NK-92 treated with Interleukin-12 subunit alpha and Interleukin-12 subunit beta, amount 100 ng/mL, for 24 hours (cell line): ENCODE results near the gene ZSWIM9.

Experiments
- DNase-seq: peaks from one replicate; lab custom pipeline; 2025; lab: John Stamatoyannopoulos, UW

Gene ZSWIM9

GRCh38 chr19:48175578-48175977 lies 5.1 kb downstream of the ZSWIM9 start:
- no peak for DNase-seq

- no peak for DNase-seq
Measured at GRCh38 chr19:48176226-48176625, 5.7 kb downstream of the ZSWIM9 start.

GRCh38 chr19:48181505-48181904 lies 11.0 kb downstream of the ZSWIM9 start:
- no peak for DNase-seq

GRCh38 chr19:48182434-48182833 lies 12.0 kb downstream of the ZSWIM9 start:
- no peak for DNase-seq

- no peak for DNase-seq
Measured at GRCh38 chr19:48183356-48183755, 12.9 kb downstream of the ZSWIM9 start.

GRCh38 chr19:48186015-48186414 lies 15.5 kb downstream of the ZSWIM9 start:
- no peak for DNase-seq

GRCh38 chr19:48186541-48186991 lies 16.1 kb downstream of the ZSWIM9 start:
- no peak for DNase-seq

- no peak for DNase-seq
Measured at GRCh38 chr19:48190288-48190884, 19.9 kb downstream of the ZSWIM9 start.

GRCh38 chr19:48190885-48191284 lies 20.4 kb downstream of the ZSWIM9 start:
- no peak for DNase-seq

- DNase-seq: no peak
Measured at GRCh38 chr19:48192750-48193149, 22.3 kb downstream of the ZSWIM9 start.

GRCh38 chr19:48194041-48194843 lies 23.8 kb downstream of the ZSWIM9 start:
- no peak for DNase-seq

- no peak for DNase-seq
Measured at GRCh38 chr19:48194844-48195830, 24.7 kb downstream of the ZSWIM9 start.

- DNase-seq: no peak
Measured at GRCh38 chr19:48196321-48196763, 25.9 kb downstream of the ZSWIM9 start.

GRCh38 chr19:48196933-48197665 lies 26.6 kb downstream of the ZSWIM9 start:
- no peak for DNase-seq

GRCh38 chr19:48203222-48203793 lies 32.8 kb downstream of the ZSWIM9 start:
- no peak for DNase-seq

GRCh38 chr19:48203794-48204628 lies 33.5 kb downstream of the ZSWIM9 start:
- peak; percentile 95 for DNase-seq

- DNase-seq: no peak
Measured at GRCh38 chr19:48206397-48207093, 36.1 kb downstream of the ZSWIM9 start.

GRCh38 chr19:48210005-48210404 lies 39.5 kb downstream of the ZSWIM9 start:
- no peak for DNase-seq

GRCh38 chr19:48213959-48214358 lies 43.5 kb downstream of the ZSWIM9 start:
- no peak for DNase-seq

GRCh38 chr19:48216933-48217332 lies 46.5 kb downstream of the ZSWIM9 start:
- DNase-seq: no peak
